Measurements from ENCODE around the gene NAV2.
A peak's percentile ranks its signal among the peaks of the same experiment; 100 is the strongest.

NAV2 gene

GRCh38 chr11:20034941-20035340 is 322.3 kb downstream of the NAV2 start:
- no peak for DNase-seq

- DNase-seq = no peak
These were observed 322.7 kb downstream of the NAV2 start for GRCh38 chr11:20035375-20035700.

- DNase-seq = peak in 2 of 51 donors; percentile 25 to 52
These were observed 323.3 kb downstream of the NAV2 start for GRCh38 chr11:20035701-20036601.

GRCh38 chr11:20036626-20037335 is 324.1 kb downstream of the NAV2 start:
- no peak for DNase-seq

- no peak for DNase-seq
These were observed 324.9 kb downstream of the NAV2 start for GRCh38 chr11:20037396-20038153.

- no peak for DNase-seq
These were observed 325.8 kb downstream of the NAV2 start for GRCh38 chr11:20038412-20038811.

GRCh38 chr11:20038972-20039371 is 326.3 kb downstream of the NAV2 start:
- DNase-seq = no peak

- DNase-seq = no peak
These were observed 328.9 kb downstream of the NAV2 start for GRCh38 chr11:20041499-20041898.

GRCh38 chr11:20042045-20042639 is 329.5 kb downstream of the NAV2 start:
- DNase-seq = no peak

- DNase-seq = no peak
These were observed 330.2 kb downstream of the NAV2 start for GRCh38 chr11:20042811-20043341.

- no peak for DNase-seq
These were observed 331.4 kb downstream of the NAV2 start for GRCh38 chr11:20043992-20044391.

GRCh38 chr11:20045098-20045688 is 332.6 kb downstream of the NAV2 start:
- no peak for DNase-seq

- DNase-seq = no peak
These were observed 333.8 kb downstream of the NAV2 start for GRCh38 chr11:20046416-20046815.

- no peak for DNase-seq
These were observed 334.6 kb downstream of the NAV2 start for GRCh38 chr11:20047006-20047768.

- DNase-seq = no peak
These were observed 335.1 kb downstream of the NAV2 start for GRCh38 chr11:20047769-20048154.

GRCh38 chr11:20048246-20048645 is 335.6 kb downstream of the NAV2 start:
- DNase-seq = no peak

- no peak for DNase-seq
These were observed 336.1 kb downstream of the NAV2 start for GRCh38 chr11:20048707-20049106.

- DNase-seq = no peak
These were observed 336.6 kb downstream of the NAV2 start for GRCh38 chr11:20049231-20049630.

GRCh38 chr11:20050048-20050447 is 337.4 kb downstream of the NAV2 start:
- DNase-seq = no peak

All from hypothalamus (tissue), 51 donors.